Activated CD4-positive, alpha-beta T cell treated with anti-CD3 and anti-CD28 coated beads, Interleukin-2, Interleukin-6, amounts not matched to agents 100 ng/mL and 50 ng/mL, durations not matched to agents 16 hours and 8 hours (primary cell): ENCODE measurements around the gene ASTN2.

ENCODE experiments used
- DNase-seq: peaks from one replicate; pipeline ENCODE4 v3.0.0-alpha.2; 2020

Gene ASTN2

DNA sequence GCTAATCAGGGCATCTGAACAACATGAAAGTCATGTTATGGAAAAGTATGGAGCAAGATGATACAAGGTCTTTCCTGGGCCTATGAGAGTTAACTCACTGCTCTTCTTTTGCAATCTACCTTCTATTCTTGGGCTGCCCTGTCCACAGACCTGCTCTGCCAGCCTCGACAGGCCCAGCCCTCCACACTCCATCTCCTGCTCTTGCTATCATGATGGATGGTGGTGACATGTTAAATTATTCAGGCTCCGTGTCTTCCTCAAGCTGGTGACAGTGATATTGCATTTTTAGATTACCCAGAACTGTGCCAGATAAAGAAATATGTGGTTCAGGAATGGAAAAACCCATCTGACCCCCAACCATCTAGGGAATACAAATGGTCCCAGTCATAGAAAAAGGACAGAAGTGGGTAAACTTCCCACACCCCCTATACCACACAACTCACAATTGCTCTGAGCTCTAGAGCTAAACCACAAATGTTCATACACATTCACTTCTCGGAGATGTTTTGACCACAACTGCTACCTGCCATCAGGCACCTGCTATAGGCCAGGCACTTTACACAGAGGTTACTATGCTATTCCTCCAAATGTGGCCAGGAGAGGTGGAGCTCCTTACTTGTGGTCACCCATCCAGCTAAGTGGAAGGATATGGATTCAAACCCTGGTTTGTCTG lies 311.3 kb downstream of the ASTN2 start:
- no peak for DNase-seq

GRCh38 chr9:117101008-117101407 lies 313.8 kb downstream of the ASTN2 start:
- no peak for DNase-seq

DNA sequence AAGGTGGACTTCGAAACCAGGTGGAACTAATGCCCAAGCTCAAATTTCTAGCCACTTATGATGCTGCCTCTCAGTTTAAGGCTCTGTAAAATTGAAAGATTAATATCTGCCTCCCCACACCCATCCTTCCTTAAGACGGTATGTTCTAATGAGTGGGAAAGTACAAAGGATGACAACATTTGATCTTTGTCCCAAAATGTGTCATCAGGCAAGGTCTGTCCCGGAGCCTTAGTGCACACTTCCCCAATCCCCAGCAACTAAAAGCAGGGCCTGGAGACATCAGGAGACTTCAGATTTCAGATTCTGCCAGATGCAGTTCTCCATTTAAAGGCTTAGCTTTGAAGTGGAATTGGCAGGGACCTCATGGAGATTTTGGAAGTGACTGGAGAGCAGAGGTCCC lies 316.5 kb downstream of the ASTN2 start:
- DNase-seq = no peak

DNA sequence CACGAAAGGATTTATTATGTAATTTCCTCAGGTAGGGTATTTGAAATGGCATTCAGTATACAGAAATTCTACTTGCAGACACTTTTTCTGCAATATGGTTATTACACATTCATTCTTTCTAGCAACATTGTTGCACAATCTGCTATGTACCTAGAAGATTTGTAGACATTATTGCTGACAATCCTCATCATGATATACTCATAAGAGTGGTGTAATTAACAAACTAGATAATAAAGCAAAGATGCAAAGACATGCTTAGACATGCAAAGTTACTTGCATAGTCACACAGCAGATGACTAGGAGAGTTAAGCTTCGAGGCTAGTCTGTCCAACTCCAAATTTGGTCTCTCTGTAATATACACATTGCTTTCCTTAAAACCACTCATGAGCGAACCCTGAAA lies 317.1 kb downstream of the ASTN2 start:
- DNase-seq = no peak

DNA sequence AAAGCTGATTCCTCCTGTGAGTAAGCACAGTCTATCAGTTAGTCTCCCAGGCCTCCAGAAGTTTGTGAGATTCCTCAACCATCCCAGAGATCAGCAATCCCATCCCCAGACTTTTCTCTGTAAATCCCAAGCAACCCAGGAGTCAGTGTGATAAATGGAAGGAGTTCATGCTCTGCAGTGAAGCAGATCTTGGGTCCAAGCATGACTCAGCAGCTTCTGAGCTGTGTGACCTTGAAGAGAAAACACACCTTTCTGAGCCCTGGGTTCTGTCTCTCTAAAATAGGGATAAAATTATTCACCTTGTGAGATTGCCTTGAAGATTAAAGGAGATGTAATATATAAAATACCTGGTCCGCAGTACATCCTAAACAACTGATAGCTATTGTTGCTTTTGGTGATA lies 318.7 kb downstream of the ASTN2 start:
- DNase-seq = no peak

- no peak for DNase-seq
Measured at GRCh38 chr9:117095081-117095480, 319.8 kb downstream of the ASTN2 start.

GRCh38 chr9:117093891-117094844 lies 320.7 kb downstream of the ASTN2 start:
- no peak for DNase-seq

DNA sequence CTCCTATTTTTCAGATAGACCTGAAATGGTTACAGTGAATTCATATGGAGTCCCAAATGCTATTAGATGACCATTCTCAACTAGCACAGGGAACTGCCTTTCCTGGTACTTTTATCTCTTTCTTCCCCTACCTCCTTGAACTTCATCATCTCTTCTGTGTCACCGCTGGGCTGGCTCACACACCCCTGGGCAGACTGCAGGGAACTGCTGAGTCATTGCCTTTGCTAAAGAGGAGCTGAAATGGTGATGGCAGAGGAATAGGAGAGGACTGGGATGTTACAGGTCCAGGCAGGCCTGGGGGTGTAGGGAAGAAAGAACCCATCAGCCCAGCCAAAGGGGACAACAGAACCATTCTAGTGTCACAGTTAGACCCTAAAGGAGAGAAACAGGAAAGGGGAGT lies 322.3 kb downstream of the ASTN2 start:
- no peak for DNase-seq

GRCh38 chr9:117091529-117091928 lies 323.3 kb downstream of the ASTN2 start:
- no peak for DNase-seq

- no peak for DNase-seq
Measured at GRCh38 chr9:117088786-117089185, 326.1 kb downstream of the ASTN2 start.

- DNase-seq = no peak
Measured at GRCh38 chr9:117088140-117088539, 326.7 kb downstream of the ASTN2 start.

DNA sequence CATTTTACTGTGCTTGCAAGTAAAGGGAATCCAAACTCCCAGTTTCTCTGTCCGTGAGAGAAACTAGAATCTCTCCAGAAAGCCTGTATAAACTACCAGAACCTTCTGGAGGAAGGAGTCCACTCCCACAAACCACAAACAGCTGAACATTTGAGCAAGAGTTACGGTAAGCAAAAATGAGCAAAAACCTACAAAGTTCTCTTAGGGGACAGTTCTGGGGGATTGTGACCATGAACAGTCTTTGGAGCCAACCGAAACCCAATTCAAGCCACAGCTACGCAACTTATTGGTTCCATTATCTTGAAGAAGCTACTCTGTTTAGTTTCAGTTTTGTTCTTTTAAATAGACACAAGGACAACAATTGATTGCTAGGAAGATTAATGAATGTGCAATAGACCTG lies 330.6 kb downstream of the ASTN2 start:
- no peak for DNase-seq

DNA sequence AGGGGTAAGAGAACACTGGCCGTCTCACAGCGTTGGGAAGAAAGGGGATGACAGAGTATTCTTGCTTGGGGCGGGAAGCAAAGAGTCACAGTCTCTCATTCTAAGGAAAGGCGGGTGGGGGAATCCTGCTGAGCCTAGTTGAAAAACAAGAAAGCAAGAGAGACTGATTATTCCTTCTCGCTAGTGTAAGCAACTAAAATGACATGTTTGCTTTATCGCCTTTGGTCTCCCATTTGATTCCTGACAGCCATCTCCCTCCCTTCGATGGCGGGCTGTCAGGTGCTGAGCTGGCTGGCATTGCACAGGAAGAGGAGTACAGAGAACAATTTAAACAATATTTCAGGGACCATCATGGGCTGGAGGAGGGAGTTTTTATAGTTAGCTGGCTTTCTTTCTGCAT lies 331.3 kb downstream of the ASTN2 start:
- no peak for DNase-seq

DNA sequence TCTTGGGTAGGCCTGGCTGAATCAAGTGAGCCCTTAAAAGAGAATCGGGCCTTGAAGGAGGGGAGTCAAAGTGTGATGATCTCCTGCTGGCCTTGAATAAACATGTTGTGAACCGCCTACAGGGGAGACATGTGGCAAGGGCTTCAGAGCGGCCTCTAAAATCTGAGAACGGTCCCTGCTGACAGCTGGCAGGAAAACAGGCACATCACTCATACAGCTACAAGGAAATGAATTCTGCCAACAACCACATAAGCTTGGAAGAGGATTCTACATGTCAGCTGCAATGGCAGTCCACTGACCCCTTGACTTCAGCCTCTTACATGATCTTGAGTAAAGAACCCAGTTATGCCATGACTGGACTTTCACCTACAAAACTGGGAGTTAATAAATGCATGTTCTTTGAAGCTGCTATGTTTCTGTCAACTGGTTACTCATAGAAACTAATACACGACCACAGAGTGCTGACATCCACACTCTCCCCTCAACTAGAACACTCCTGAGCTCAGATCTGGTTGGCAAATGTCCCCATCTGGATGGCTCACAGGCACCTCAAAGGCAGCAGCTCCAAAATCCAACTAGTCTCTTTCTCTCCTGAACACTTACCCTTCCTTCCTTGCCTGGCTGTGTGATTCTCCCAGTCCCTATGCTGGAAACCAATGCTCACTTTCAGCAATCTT lies 333.1 kb downstream of the ASTN2 start:
- DNase-seq = no peak

DNA sequence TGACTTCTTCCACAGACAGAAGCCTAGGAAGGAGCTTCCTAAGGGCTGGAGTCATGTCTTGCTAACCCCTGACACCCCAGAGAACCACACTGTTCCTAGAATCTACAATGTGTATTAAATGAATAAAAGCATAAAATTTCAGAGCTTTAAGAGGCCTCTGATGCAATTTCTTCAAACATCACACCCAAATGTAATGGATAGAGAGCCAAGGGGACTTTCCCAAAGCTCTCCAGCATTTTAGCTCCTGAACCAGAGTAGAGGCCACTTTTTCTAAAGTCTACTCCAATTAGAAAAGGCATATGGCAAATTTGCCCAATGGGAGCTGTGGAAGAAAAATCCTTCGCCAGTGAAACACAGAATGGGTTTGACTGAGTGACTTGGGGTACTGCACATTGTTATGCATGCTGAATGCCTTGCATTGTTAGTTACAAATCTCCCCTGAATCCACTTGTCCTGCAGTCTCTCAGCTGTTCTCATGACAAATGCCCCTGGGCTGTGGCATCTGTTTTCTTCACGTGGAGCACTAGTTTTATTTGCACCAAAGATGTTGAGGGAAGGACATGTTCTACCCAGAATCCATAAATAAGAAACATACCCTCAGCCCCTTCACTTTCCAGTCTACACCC lies 334.0 kb downstream of the ASTN2 start:
- no peak for DNase-seq

GRCh38 chr9:117076571-117077290 lies 338.1 kb downstream of the ASTN2 start:
- DNase-seq = no peak

DNA sequence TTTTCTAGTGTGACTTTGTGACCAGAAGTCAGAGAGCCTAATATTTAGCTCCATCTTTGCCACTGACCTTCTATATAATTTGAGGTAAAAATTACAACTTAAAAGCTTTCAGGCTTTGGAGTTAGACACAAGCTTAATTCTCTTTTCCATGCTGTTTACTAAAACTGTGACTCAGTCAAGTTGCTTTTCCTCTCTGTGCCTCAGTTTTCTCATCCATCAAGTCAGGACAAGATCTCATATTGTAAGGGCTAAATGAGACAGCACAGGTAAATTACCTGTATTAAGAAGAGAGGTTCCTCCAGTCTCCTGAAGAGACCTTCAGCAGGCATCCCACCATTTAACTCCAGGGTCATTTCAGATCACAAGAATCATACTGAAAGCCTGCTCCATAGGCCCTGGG lies 339.2 kb downstream of the ASTN2 start:
- DNase-seq = no peak

- DNase-seq = no peak
Measured at GRCh38 chr9:117074784-117075520, 339.9 kb downstream of the ASTN2 start.

DNA sequence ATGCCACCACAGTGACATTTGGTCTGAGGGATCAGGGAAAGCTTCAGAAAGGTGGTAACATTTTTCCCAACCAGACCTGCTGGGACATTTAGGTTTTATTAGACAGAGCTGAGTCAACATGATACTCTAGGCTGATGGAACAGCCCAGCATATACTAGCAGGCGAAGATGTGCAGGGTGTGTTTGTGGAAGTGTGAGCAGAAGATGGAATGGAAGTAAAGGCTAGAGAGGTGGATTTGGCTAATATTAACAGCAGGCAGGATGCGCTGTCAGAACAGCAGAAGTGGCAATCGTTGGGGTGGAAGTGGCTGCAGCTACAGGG lies 340.6 kb downstream of the ASTN2 start:
- DNase-seq = no peak

- peak; percentile 10 for DNase-seq
Measured at GRCh38 chr9:117073539-117074341, 341.1 kb downstream of the ASTN2 start.

DNA sequence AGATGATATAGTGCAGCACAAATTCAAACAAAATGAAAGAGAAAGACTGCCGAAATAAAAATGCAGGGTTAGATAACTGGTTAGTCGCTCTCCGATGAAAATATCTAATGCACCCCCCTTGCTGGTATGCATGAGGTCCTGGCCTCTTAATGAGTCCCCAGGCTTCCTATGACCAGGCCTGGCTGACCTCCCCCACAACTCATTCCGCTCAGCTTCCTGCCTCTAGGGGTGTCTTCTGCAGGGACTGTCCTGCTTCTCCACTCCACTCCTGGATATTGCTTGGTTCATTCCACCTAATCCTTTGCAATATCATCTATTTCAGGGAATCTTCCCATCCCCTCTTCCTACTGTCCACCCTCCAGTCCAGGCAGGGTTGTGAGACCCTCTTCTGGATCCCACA lies 341.8 kb downstream of the ASTN2 start:
- no peak for DNase-seq
